ENCODE results near the gene MRPL49.

- TF ChIP-seq POLR2A (IDR thresholded peaks at IDR 0.05) (no peak), CTCF (IDR thresholded peaks at IDR 0.05) (no peak), POLR2AphosphoS5 (IDR thresholded peaks at IDR 0.05) (no peak)
Measured at GRCh38 chr11:65083134-65083833, 38.8 kb upstream of the MRPL49 start.
